Ishikawa (cell line): Measurements from ENCODE around the gene ACP1.

Experiments used
- CEBPB ChIP-seq: IDR thresholded peaks from 2 replicates; pipeline ENCODE4 v1.6.1; 2012
- EP300 ChIP-seq: IDR thresholded peaks from 2 replicates; pipeline ENCODE4 v1.6.1; 2012; ENCODE audit warnings: borderline replicate concordance
- TAF1 ChIP-seq: IDR thresholded peaks from 2 replicates; pipeline ENCODE4 v1.6.1; 2012; ENCODE audit warnings: low read depth, mild to moderate bottlenecking
- TEAD4 ChIP-seq: IDR thresholded peaks from 2 replicates; pipeline ENCODE4 v1.6.1; 2012
- YY1 ChIP-seq: IDR thresholded peaks from 2 replicates; pipeline ENCODE4 v1.6.1; 2012; ENCODE audit warnings: low read depth
- TF ChIP-seq, protein P1 (sequence below): IDR thresholded peaks from 2 replicates; pipeline ENCODE4 v1.6.1; 2012; ENCODE audit warnings: low read depth, mild to moderate bottlenecking
- TF ChIP-seq, protein P2 (sequence below): IDR thresholded peaks from 2 replicates; pipeline ENCODE4 v1.6.1; 2012
- TF ChIP-seq, protein P3 (sequence below): IDR thresholded peaks from 2 replicates; pipeline ENCODE4 v1.6.1; 2012

DNA sequence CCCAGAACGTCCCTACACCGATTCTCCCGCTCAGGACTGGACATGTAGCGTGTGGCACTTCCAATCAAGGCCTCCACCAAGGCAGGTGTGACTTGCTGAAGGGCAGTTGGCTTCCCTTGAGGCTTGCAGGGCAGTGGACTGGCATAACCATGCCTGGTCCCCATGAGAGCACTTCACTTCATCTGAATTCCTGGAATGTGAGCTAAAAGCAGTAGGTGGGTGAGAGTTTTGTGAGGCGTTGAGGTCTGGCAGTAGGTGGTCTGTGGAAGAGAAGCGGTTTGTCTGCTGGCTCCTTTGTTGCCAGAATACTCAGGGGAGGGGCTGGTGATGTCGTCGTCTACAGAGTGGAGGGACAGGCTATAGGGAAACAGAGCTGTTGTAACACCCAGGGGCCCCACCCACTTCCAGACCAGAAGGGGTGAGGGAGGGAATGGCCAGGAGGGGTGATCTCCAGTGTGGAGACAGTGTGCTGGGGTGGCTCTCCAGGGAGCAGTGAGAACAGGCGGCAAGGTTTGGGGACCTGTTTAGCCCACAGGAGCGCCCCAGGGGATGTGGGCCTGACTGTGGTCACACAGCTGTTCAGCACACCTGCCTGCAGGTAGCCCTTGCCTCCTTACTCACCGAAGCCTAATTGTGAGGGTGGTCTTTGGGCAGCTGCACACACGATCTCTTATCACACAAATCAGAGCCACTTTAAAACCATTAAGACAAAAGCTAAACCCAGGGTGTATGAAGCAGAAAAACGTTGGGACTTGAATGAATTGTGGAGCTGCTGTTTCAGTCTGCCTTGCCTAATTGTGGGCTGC is 44.6 kb downstream of the ACP1 start:
- TF ChIP-seq TAF1 (no peak), CEBPB (no peak), TEAD4 (no peak), EP300 (no peak), YY1 (no peak)
- TF ChIP-seq, protein P1, sequence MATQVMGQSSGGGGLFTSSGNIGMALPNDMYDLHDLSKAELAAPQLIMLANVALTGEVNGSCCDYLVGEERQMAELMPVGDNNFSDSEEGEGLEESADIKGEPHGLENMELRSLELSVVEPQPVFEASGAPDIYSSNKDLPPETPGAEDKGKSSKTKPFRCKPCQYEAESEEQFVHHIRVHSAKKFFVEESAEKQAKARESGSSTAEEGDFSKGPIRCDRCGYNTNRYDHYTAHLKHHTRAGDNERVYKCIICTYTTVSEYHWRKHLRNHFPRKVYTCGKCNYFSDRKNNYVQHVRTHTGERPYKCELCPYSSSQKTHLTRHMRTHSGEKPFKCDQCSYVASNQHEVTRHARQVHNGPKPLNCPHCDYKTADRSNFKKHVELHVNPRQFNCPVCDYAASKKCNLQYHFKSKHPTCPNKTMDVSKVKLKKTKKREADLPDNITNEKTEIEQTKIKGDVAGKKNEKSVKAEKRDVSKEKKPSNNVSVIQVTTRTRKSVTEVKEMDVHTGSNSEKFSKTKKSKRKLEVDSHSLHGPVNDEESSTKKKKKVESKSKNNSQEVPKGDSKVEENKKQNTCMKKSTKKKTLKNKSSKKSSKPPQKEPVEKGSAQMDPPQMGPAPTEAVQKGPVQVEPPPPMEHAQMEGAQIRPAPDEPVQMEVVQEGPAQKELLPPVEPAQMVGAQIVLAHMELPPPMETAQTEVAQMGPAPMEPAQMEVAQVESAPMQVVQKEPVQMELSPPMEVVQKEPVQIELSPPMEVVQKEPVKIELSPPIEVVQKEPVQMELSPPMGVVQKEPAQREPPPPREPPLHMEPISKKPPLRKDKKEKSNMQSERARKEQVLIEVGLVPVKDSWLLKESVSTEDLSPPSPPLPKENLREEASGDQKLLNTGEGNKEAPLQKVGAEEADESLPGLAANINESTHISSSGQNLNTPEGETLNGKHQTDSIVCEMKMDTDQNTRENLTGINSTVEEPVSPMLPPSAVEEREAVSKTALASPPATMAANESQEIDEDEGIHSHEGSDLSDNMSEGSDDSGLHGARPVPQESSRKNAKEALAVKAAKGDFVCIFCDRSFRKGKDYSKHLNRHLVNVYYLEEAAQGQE = no peak
- TF ChIP-seq, protein P2, sequence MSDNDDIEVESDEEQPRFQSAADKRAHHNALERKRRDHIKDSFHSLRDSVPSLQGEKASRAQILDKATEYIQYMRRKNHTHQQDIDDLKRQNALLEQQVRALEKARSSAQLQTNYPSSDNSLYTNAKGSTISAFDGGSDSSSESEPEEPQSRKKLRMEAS = no peak
- TF ChIP-seq, protein P3, sequence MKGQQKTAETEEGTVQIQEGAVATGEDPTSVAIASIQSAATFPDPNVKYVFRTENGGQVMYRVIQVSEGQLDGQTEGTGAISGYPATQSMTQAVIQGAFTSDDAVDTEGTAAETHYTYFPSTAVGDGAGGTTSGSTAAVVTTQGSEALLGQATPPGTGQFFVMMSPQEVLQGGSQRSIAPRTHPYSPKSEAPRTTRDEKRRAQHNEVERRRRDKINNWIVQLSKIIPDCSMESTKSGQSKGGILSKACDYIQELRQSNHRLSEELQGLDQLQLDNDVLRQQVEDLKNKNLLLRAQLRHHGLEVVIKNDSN = no peak
